ENCODE data around the gene CDH13.

CDH13 gene

DNA sequence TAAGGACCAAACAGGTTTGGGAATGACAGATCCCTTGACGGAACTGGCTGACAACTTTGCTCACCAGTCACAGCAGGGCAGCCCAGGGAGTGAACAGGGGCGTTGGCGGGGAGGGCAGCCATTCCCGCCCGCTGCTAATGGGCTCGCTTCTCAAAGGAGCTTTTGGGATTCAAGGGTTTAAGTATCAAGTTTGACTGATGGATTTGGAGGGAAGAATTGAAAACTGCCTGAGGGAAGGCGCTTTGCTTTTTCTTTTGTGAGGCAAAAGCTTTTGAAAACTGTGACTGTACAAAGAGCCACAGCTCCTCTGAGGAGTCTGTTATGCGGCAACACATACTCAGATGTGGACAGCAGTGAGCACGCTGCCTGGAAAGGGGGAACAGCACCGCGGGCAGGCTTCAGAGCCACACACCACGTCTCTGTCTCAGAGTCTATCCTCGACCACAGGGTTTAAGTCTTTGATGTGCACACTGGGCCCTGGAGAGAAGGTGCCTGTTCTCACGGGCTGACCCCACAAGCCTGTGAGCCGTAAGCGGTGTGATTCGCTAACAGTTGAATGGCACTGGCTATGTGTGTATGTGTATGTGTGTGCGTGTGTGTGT is 1101.1 kb downstream of the CDH13 start:
- H3K27me3 ChIP-seq (ENCODE audit: control insufficient read depth, insufficient read depth, low read length), result no peaks in the 10 kb centered on the region
- no peak overlapping the region for H3K4me2 ChIP-seq (ENCODE audit: low read length)
- H3K36me3 ChIP-seq (ENCODE audit: insufficient read depth, low read length), result no peaks in the 10 kb centered on the region
- peak overlapping the region; percentile 28 for H3K9ac ChIP-seq (ENCODE audit: low read depth, low read length)
- H3K4me1 ChIP-seq (ENCODE audit: control insufficient read depth, insufficient read depth, low read length), result peaks cover 9% of the 10 kb centered on the region
- H3K9me3 ChIP-seq (replicated peaks; ENCODE audit: low read length), result no peaks in the 10 kb centered on the region
- H3K4me3 ChIP-seq (ENCODE audit: low read length), result no peak overlapping the region

GRCh38 chr16:83728492-83728891 is 1101.7 kb downstream of the CDH13 start:
- H3K9ac ChIP-seq (ENCODE audit: low read depth, low read length), result no peak overlapping the region
- no peak overlapping the region for H3K4me2 ChIP-seq (ENCODE audit: low read length)
- H3K4me1 ChIP-seq (ENCODE audit: control insufficient read depth, insufficient read depth, low read length), result peaks cover 6% of the 10 kb centered on the region
- no peaks in the 10 kb centered on the region for H3K27me3 ChIP-seq (ENCODE audit: control insufficient read depth, insufficient read depth, low read length)
- H3K36me3 ChIP-seq (ENCODE audit: insufficient read depth, low read length), result no peaks in the 10 kb centered on the region
- no peak overlapping the region for H3K4me3 ChIP-seq (ENCODE audit: low read length)
- H3K9me3 ChIP-seq (replicated peaks; ENCODE audit: low read length), result no peaks in the 10 kb centered on the region

- Histone ChIP-seq H3K9ac (ENCODE audit: low read depth, low read length) (no peak overlapping the region), H3K36me3 (ENCODE audit: insufficient read depth, low read length) (no peaks in the 10 kb centered on the region), H3K4me3 (ENCODE audit: low read length) (no peak overlapping the region), H3K27me3 (ENCODE audit: control insufficient read depth, insufficient read depth, low read length) (no peaks in the 10 kb centered on the region), H3K4me1 (ENCODE audit: control insufficient read depth, insufficient read depth, low read length) (peaks cover 6% of the 10 kb centered on the region), H3K9me3 (replicated peaks; ENCODE audit: low read length) (no peaks in the 10 kb centered on the region), H3K4me2 (ENCODE audit: low read length) (no peak overlapping the region)
Measured at GRCh38 chr16:83730812-83731211, 1104.0 kb downstream of the CDH13 start.

GRCh38 chr16:83732536-83732935 is 1105.8 kb downstream of the CDH13 start:
- Histone ChIP-seq H3K4me3 (ENCODE audit: low read length) (no peak overlapping the region), H3K27me3 (ENCODE audit: control insufficient read depth, insufficient read depth, low read length) (no peaks in the 10 kb centered on the region), H3K9me3 (replicated peaks; ENCODE audit: low read length) (no peaks in the 10 kb centered on the region), H3K4me2 (ENCODE audit: low read length) (no peak overlapping the region), H3K36me3 (ENCODE audit: insufficient read depth, low read length) (no peaks in the 10 kb centered on the region), H3K9ac (ENCODE audit: low read depth, low read length) (no peak overlapping the region), H3K4me1 (ENCODE audit: control insufficient read depth, insufficient read depth, low read length) (peaks cover 2% of the 10 kb centered on the region)

DNA sequence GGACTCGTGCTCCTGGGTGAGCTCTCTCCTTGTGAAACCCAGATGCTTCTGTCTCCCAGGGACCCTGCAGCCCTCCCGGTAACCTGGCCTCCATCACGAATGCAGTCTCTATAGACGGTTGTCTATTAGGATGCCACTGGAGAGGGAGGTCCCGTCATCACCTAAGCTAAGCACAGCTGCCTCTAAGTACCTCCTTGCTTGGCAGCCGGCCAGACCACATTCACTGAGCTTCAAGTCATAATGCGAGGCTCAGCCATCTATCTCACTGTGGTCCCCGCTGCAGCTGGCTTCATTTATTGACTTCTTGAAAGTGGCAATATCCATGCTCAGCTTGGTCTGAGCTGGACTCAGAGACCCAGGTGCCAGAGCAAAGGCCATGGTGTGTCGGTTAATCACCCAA is 1106.5 kb downstream of the CDH13 start:
- Histone ChIP-seq H3K9ac (ENCODE audit: low read depth, low read length) (no peak overlapping the region), H3K27me3 (ENCODE audit: control insufficient read depth, insufficient read depth, low read length) (no peaks in the 10 kb centered on the region), H3K36me3 (ENCODE audit: insufficient read depth, low read length) (no peaks in the 10 kb centered on the region), H3K4me3 (ENCODE audit: low read length) (no peak overlapping the region), H3K4me2 (ENCODE audit: low read length) (no peak overlapping the region), H3K9me3 (replicated peaks; ENCODE audit: low read length) (no peaks in the 10 kb centered on the region), H3K4me1 (ENCODE audit: control insufficient read depth, insufficient read depth, low read length) (no peaks in the 10 kb centered on the region)

DNA sequence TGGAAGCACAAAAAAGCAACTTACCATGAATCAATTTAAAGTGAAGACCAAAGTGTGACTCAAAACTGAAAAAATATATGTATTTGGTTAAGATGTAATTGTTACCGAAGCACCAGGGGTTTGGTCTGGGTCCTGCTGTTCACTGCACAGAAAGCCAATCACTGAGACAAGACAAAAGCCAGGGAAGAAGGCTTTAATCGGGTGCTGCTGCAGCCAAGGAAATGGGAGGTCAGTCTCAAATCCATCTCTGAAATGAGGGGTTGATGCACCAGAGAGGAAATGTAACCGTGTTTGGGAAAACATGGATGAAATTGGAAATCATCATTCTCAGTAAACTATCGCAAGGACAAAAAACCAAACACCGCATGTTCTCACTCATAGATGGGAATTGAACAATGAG is 1107.4 kb downstream of the CDH13 start:
- Histone ChIP-seq H3K27me3 (ENCODE audit: control insufficient read depth, insufficient read depth, low read length) (no peaks in the 10 kb centered on the region), H3K4me2 (ENCODE audit: low read length) (no peak overlapping the region), H3K36me3 (ENCODE audit: insufficient read depth, low read length) (no peaks in the 10 kb centered on the region), H3K9me3 (replicated peaks; ENCODE audit: low read length) (no peaks in the 10 kb centered on the region), H3K9ac (ENCODE audit: low read depth, low read length) (no peak overlapping the region), H3K4me1 (ENCODE audit: control insufficient read depth, insufficient read depth, low read length) (no peaks in the 10 kb centered on the region), H3K4me3 (ENCODE audit: low read length) (no peak overlapping the region)

GRCh38 chr16:83737729-83738354 is 1111.1 kb downstream of the CDH13 start:
- Histone ChIP-seq H3K9me3 (replicated peaks; ENCODE audit: low read length) (no peaks in the 10 kb centered on the region), H3K4me2 (ENCODE audit: low read length) (no peak overlapping the region), H3K36me3 (ENCODE audit: insufficient read depth, low read length) (no peaks in the 10 kb centered on the region), H3K4me1 (ENCODE audit: control insufficient read depth, insufficient read depth, low read length) (no peaks in the 10 kb centered on the region), H3K4me3 (ENCODE audit: low read length) (no peak overlapping the region), H3K9ac (ENCODE audit: low read depth, low read length) (no peak overlapping the region), H3K27me3 (ENCODE audit: control insufficient read depth, insufficient read depth, low read length) (no peaks in the 10 kb centered on the region)

GRCh38 chr16:83738923-83739503 is 1112.2 kb downstream of the CDH13 start:
- peaks cover 3% of the 10 kb centered on the region for H3K4me1 ChIP-seq (ENCODE audit: control insufficient read depth, insufficient read depth, low read length)
- no peaks in the 10 kb centered on the region for H3K27me3 ChIP-seq (ENCODE audit: control insufficient read depth, insufficient read depth, low read length)
- no peaks in the 10 kb centered on the region for H3K9me3 ChIP-seq (replicated peaks; ENCODE audit: low read length)
- H3K9ac ChIP-seq (ENCODE audit: low read depth, low read length), result no peak overlapping the region
- no peaks in the 10 kb centered on the region for H3K36me3 ChIP-seq (ENCODE audit: insufficient read depth, low read length)
- no peak overlapping the region for H3K4me3 ChIP-seq (ENCODE audit: low read length)
- H3K4me2 ChIP-seq (ENCODE audit: low read length), result no peak overlapping the region

- no peak overlapping the region for H3K9ac ChIP-seq (ENCODE audit: low read depth, low read length)
- H3K27me3 ChIP-seq (ENCODE audit: control insufficient read depth, insufficient read depth, low read length), result no peaks in the 10 kb centered on the region
- H3K9me3 ChIP-seq (replicated peaks; ENCODE audit: low read length), result no peaks in the 10 kb centered on the region
- H3K36me3 ChIP-seq (ENCODE audit: insufficient read depth, low read length), result no peaks in the 10 kb centered on the region
- peaks cover 13% of the 10 kb centered on the region for H3K4me1 ChIP-seq (ENCODE audit: control insufficient read depth, insufficient read depth, low read length)
- peak overlapping the region; percentile 4 for H3K4me2 ChIP-seq (ENCODE audit: low read length)
- H3K4me3 ChIP-seq (ENCODE audit: low read length), result no peak overlapping the region
Measured at GRCh38 chr16:83742124-83742899, 1115.5 kb downstream of the CDH13 start.

DNA sequence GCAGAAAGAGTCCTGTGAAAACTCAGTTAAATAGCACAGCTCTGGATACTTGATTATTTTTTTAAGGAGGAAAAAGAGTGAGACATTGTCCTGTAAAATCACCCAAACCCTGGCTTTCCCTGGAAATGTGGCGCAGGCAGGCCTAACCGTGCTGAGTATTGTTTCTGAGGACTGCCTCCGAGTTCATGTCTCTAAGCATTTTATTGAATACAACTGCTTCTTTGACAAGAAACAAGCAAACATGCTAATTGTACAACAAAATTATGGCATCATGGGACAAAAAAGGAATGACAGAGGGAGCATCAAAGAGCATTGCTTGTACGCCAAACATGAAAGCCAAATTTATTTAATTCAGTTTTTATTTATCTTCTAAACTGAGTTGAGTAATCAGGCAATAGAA is 1116.5 kb downstream of the CDH13 start:
- Histone ChIP-seq H3K36me3 (ENCODE audit: insufficient read depth, low read length) (no peaks in the 10 kb centered on the region), H3K4me2 (ENCODE audit: low read length) (no peak overlapping the region), H3K4me3 (ENCODE audit: low read length) (no peak overlapping the region), H3K4me1 (ENCODE audit: control insufficient read depth, insufficient read depth, low read length) (peaks cover 13% of the 10 kb centered on the region), H3K27me3 (ENCODE audit: control insufficient read depth, insufficient read depth, low read length) (no peaks in the 10 kb centered on the region), H3K9ac (ENCODE audit: low read depth, low read length) (no peak overlapping the region), H3K9me3 (replicated peaks; ENCODE audit: low read length) (no peaks in the 10 kb centered on the region)

DNA sequence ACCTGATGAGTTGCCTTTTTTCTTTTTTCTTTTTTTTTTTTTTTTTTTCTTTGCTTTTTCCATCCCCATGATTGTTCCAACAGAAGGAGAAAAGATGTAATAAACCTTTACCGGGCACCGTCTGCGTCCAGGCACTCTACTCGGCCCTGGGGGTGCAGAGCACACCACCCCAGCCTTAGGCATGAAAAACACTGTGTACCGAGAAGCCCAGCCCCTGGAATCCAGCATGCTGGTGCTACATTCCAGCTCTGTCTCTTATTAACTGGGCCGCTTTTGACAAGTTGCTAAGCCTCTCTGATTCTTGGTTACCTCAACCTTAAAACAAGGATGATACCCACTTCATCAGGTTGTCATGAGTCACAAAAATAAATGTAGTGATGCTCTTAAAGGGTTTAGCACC is 1117.0 kb downstream of the CDH13 start:
- Histone ChIP-seq H3K27me3 (ENCODE audit: control insufficient read depth, insufficient read depth, low read length) (no peaks in the 10 kb centered on the region), H3K36me3 (ENCODE audit: insufficient read depth, low read length) (no peaks in the 10 kb centered on the region), H3K9ac (ENCODE audit: low read depth, low read length) (no peak overlapping the region), H3K4me3 (ENCODE audit: low read length) (no peak overlapping the region), H3K9me3 (replicated peaks; ENCODE audit: low read length) (no peaks in the 10 kb centered on the region), H3K4me2 (ENCODE audit: low read length) (no peak overlapping the region), H3K4me1 (ENCODE audit: control insufficient read depth, insufficient read depth, low read length) (peaks cover 13% of the 10 kb centered on the region)

Data from skeletal muscle satellite cell (primary cell).